GM18508 (cell line): ENCODE data around the gene MISP3.
A peak's percentile ranks its signal among the peaks of the same experiment; 100 is the strongest.

Experiments used
- ATAC-seq: cut with Tn5 transposase; IDR thresholded peaks from one replicate; pipeline ENCODE4 v1.9.1; 2021; ENCODE audit warnings: moderate number of reproducible peaks; ENCODE audit not compliant: insufficient read depth, unreplicated experiment

MISP3 gene

GRCh38 chr19:14101003-14101545, 28.5 kb downstream of the MISP3 start:
- no peak for ATAC-seq

- no peak for ATAC-seq
Observed at GRCh38 chr19:14102102-14102696, 29.6 kb downstream of the MISP3 start.

GRCh38 chr19:14102756-14103155, 30.2 kb downstream of the MISP3 start:
- no peak for ATAC-seq

GRCh38 chr19:14103310-14103709, 30.7 kb downstream of the MISP3 start:
- no peak for ATAC-seq

GRCh38 chr19:14105680-14106079, 33.1 kb downstream of the MISP3 start:
- ATAC-seq = no peak

- ATAC-seq = no peak
Observed at GRCh38 chr19:14106840-14107239, 34.3 kb downstream of the MISP3 start.

GRCh38 chr19:14107581-14108461, 35.2 kb downstream of the MISP3 start:
- ATAC-seq = no peak

GRCh38 chr19:14110650-14111049, 38.1 kb downstream of the MISP3 start:
- ATAC-seq = no peak

GRCh38 chr19:14111486-14111885, 38.9 kb downstream of the MISP3 start:
- no peak for ATAC-seq

- no peak for ATAC-seq
Observed at GRCh38 chr19:14112051-14112808, 39.6 kb downstream of the MISP3 start.

- no peak for ATAC-seq
Observed at GRCh38 chr19:14112809-14113385, 40.3 kb downstream of the MISP3 start.

GRCh38 chr19:14113762-14114414, 41.3 kb downstream of the MISP3 start:
- no peak for ATAC-seq

GRCh38 chr19:14114439-14114838, 41.9 kb downstream of the MISP3 start:
- no peak for ATAC-seq

- no peak for ATAC-seq
Observed at GRCh38 chr19:14114854-14115253, 42.3 kb downstream of the MISP3 start.

- no peak for ATAC-seq
Observed at GRCh38 chr19:14115756-14116155, 43.2 kb downstream of the MISP3 start.

GRCh38 chr19:14116525-14116917, 43.9 kb downstream of the MISP3 start:
- ATAC-seq = no peak

GRCh38 chr19:14116918-14117578, 44.5 kb downstream of the MISP3 start:
- ATAC-seq = no peak

- peak; percentile 54 for ATAC-seq
Observed at GRCh38 chr19:14117668-14118164, 45.1 kb downstream of the MISP3 start, which contains the start of gene PRKACA. Gene PRKACA, minus strand, starts transcription at chr19:14117762. Its CDS starts 215 bp downstream, at chr19:14117547.
